HS-5 (cell line): Measurements from ENCODE around the gene IFIT1.
"Not testable (repeated sequence)": the region's sequence is repeated elsewhere in the genome, so short reads cannot be mapped to it uniquely, and the experiment has no call there.

Source experiments
- DNase-seq: peaks from one replicate; pipeline ENCODE4 v3.0.0-alpha.2; 2012; ENCODE audit warnings: low read depth

The IFIT1 gene

DNA sequence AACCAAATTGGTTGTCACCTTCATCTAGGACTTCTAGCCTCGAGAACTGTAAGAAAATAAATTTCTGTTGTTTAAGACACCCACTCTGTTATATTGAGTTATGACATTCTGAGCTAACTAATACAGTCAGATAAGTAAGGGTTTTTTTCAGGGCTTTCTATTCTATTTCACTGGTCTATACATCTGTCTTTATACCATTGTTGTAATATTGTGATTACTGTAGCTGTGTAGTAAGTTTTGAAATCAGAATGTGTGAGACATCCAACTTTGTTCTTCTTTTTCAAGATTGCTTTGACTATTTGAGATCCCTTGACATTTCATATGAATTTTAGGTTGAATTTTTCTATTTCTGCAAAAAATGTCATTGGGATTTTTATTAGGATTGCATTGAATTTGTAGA is 7.5 kb downstream of the IFIT1 start:
- no peak for DNase-seq

DNA sequence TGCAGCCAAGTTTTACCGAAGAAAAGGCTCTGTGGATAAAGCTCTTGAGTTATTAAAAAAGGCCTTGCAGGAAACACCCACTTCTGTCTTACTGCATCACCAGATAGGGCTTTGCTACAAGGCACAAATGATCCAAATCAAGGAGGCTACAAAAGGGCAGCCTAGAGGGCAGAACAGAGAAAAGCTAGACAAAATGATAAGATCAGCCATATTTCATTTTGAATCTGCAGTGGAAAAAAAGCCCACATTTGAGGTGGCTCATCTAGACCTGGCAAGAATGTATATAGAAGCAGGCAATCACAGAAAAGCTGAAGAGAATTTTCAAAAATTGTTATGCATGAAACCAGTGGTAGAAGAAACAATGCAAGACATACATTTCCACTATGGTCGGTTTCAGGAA is 10.6 kb downstream of the IFIT1 start:
- DNase-seq: no peak

DNA sequence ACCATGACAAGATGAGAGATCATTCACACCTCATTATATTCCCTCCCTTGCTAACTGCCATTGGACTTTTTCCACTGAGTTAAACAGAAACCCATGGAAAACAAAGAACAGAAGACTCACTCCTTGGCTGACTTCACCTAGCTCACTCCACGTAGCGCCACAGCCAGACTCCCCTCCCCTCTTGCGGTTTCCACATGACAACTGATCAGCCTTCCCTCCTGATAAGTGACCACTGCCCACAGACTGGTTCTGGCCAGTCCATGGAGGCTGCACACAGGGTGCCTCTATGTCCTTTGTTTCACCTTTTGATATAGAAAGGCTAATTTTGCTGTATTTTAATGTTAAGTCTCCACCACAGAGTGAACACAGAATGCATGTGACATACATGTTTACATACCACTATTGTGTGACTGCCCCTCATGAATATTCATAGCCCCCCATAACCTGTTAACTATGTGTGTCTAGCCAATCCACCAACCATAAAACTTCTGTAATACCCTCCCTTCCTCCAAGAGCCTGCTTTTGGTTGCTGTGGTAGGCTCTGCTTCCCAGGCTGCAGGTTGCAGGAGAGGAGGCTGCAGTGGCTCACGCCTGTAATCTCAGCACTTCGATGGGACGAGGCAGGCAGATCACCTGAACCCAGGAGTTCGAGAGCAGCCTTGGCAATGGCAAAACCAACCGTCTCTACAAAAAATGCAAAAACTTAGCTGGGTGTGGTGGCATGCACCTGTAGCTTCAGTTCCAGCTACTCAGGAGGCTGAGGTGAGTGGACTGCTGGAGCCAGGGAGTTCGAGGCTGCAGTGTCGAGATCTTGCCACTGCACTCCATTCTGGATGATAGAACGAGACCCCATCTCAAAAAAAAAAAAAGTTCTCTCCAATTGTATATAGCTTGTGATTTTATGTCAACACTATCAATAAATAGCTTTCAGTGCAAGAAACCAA is 12.0 kb downstream of the IFIT1 start:
- DNase-seq: no peak

DNA sequence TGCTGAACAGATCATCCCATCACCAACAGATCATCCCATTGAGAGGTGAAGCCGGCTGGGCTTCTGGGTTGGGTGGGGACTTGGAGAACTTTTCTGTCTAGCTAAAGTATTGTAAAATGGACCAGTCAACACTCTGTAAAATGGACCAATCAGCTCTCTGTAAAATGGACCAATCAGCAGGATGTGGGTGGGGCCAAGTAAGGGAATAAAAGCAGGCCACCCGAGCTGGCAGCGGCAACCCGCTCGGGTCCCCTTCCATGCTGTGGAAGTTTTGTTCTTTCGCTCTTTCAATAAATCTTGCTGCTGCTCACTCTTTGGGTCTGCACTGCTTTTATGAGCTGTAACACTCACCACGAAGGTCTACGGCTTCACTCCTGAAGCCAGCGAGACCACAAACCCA is 13.8 kb downstream of the IFIT1 start:
- DNase-seq: not testable (repeated sequence)

DNA sequence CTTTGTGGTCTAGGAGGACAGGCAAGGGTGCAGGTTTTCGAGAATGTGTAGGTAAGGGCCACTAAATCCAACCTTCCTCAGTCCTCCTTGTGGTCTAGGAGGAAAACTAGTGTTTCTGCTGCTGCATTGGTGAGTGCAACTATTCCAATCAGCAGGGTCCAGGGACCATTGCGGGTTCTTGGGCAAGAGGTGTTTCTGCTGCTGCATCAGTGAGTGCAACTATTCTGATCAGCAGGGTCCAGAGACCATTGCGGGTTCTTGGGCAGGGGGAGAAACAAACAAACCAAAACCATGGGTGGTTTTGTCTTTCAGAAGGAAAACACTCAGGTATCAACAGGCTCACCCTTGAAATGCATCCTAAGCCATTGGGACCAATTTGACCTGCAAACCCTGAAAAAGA is 15.4 kb downstream of the IFIT1 start:
- DNase-seq: not testable (repeated sequence)

DNA sequence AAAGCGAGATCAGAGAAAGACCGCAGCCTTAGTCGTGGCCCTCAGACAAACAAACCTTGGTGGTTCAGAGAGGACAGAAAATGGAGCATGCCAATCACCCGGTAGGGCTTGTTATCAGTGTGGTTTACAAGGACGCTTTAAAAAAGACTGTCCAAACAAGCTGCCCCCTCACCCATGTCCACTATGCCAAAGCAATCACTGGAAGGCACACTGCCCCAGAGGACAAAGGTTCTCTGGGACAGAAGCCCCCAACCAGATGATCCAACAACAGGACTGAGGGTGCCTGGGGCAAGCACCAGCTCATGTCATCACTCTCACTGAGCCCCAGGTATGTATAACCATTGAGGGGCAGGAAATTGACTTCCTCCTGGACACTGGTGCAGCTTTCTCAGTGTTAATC is 16.9 kb downstream of the IFIT1 start:
- DNase-seq: not testable (repeated sequence)

DNA sequence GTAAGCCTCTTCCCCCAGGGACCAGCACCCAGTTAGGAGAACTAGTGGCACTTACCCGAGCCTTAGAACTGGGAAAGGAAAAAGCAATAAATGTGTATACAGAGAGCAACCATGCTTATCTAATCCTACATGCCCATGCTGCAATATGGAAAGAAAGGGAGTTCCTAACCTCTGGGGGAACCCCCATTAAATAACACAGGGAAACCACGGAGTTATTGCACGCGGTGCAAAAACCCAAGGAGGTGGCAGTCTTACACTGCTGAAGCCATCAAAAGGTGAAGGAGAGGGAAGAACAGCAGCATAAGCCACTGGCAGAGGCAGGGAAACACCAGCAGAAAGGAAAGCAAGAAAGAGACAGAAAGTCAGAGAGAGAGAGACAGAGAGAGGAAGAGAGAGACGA is 18.1 kb downstream of the IFIT1 start:
- DNase-seq: not testable (repeated sequence)

DNA sequence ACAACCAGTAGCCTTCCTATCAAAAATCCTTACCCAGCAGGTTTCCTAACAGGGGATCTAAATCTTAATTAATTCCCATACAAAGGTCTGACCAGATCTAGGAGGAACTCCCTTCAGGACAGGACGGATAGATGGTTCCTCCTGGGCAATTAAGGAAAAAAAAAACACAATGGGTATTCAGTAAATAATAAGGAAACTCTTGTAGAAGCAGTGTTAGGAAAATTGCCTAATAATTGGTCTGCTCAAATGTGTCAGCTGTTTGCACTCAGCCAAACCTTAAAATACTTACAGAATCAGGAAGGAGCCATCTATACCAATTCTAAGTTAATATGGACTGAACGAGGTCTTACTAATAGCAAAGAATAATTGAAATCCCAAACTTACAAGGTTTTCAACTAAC is 18.7 kb downstream of the IFIT1 start:
- not testable (repeated sequence) for DNase-seq

DNA sequence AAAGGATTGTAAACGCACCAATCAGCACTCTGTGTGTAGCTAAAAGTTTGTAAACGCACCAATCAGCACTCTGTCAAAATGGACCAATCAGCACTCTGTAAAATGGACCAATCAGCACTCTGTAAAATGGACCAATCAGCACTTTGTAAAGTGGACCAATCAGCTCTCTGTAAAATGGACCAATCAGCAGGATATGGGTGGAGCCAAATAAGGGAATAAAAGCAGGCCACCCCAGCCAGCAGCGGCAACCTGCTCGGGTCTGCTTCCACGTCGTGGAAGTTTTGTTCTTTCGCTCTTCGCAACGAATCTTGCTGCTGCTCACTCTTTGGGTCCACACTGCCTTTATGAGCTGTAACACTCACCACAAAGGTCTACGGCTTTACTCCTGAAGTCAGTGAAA is 19.9 kb downstream of the IFIT1 start:
- DNase-seq: not testable (repeated sequence)

DNA sequence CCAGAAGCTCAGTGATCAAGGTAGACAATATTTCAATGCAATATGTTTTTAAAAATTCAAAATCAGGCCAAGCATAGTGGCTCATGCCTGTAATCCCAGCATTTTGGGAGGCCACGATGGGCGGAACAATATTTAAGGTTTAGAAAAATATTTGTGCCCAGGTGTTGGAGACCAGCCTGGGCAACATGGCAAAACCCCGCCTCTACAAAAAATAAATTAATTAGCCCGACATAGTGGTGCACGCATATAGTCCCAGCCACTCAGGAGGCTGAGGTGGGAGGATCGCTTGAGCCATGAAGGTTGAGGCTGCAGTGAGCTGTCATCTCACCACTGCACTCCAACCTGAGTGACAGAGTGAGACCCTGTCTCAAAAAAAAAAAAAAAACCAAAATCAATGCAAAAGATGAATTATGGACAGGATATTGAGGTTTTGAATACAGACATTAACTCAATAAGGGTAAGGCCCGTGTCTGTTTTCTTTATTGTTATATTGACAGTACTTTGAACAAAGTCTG is 21.0 kb downstream of the IFIT1 start:
- no peak for DNase-seq

DNA sequence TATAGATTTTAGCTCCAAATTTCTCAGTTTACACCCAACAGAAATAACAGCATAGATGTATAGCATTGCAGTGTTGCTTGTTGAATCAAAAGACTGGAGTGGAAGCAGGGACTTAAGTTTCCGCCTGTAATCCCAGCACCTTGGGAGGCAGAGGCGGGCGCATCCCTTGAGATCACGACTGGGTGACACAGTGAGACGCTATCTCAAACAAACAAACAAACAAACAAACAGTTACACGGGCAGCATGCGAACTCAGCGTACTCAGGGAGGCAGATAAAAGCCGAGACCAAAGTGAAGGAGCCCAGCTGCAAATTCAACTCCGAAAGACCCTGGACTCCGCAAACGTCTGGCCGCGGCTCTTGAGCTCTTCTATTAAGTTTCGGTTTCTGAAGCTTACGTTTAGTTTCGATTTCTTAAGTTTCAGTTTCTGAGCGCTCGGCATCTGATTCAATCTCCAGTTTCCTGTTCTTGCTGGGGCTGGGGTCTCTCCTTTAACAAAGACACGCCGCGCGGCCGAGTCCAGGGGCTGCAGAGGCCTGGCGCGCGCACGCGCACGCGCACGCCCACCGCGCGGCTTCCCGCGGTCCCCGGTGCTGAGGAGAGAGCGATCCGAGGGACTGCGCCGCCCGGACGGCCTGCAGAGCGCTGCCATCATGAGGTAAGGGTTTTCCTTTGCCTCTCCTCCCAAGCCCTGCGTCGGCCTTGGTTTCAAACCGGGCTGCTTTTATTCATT is 21.9 kb downstream of the IFIT1 start, which contains the start of gene IFIT5:
TSS of gene IFIT5 (plus strand) at position 423 of the 733 bp plus-strand sequence. CDS start at position 654, 231 bp downstream.
- peak; percentile 47 for DNase-seq

DNA sequence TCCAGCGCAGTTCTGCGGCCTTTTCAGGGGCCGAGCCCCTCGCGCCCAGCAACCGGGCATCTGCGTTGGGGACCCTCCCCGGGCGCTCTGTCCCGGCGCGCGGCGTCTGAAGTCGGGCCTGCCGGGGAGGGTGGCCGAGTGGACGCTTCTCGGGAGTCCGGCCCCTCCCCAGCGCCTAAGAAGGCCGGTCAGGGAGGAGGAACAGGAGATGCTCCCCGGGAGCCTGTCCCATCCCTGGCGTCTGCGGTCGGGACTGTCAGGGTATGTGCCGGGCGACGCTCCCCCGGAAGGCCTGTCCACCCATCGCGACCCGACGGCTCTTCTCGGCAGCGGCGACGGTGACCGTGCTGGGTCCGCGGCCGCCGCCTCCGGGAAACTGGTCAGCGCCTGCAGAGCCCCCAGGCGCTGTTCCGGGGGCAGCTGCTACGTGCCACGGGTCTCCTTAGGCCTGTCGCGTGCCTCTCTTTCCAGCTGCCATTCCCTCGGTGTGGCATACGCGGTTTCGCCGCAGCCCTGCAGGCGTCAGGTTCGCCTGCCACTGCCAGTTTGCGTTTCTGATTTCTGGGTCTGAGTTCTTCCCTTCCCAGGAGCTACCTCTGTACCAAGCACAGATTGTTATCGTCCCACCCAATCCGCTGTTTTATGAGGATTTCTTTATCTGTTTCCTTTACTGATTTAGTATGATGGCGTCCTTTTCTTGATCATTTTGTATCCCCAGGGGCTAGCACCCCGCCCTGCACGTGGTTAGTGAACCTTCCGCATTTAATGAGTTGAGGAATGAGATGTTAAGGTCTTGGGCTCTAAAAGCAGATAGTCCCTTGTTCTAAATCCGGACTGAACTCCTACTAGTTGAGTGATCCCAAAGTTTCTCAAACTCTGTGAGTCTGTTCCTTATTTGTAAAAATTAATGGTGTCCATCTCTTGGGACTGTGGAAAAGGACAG is 22.7 kb downstream of the IFIT1 start:
- DNase-seq: peak; percentile 43

DNA sequence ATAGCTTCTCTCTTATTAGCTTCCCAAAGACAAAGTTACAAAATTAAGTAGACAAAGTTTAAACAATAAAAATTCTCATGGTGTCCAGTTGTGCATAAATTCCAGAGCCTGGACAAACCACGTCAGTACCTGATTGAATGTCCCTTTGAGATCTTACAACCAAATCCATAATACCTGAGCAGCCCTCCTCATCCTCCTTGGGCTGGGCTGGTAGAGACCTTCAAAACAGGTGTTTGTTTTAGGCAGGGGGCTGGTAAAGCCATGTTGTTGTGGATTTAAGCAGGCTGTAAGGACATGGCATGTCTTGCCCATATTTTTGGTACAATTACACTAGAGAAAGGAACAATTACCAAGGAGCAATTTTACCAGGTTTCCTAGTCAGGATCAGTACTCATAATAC is 24.0 kb downstream of the IFIT1 start:
- DNase-seq: no peak

DNA sequence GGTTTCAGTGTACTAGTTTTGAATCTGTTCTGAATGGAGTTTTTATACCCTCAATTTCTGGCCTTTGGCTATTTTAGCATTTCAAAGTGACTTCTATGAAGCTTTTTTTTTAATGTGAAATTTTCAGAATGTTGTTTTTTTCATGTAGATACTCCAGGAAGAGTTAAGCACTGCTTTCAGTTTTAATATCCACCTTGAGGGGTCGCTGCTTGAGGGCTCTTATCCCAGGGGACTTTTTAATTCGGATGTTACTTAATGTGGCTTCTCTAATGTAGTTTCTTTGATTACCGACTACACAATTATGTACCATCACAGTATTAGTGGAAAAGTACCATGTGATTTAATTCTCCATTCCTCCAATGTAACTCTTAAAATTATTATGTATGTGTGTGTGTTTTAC is 27.1 kb downstream of the IFIT1 start:
- DNase-seq: no peak

DNA sequence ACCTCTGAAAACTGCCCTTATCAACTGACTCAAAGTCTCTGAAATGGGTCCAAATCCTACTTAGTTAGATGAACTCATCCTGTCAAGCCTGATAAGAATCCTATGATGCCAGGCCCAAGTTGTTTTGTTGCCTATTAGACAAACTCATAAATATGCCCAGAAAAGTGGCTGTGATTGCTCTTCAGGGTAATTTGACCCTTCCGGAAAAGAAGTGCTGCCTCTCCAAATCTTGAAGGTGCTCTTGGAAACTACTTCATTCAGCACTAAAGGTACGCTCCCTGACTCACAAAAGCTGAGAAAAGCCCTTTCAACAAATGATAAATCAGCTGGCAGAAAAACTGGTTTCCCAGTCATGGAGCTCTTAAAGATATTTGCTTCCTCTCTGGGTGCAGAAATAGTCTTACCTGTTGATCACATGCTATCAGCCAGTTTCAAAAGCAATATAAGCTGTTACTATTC is 28.6 kb downstream of the IFIT1 start:
- no peak for DNase-seq

DNA sequence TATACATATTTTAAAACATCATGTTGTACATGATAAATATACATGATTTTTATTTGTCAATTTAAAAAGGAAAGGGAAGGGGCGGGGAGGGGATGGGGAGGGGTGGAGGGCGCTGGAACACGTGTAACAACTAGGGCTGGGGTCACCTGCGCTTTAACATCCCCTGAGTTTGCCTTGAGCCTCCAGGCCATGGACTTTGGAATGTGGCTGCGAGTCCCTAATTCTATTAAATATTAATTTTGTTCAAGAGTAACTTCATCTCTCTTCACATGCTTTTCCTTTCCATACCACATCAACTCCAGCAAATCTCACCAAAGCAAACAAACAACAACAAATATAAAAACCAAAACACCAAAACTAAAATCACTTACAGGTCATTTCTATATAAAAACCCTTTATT is 32.6 kb downstream of the IFIT1 start:
- DNase-seq: no peak

DNA sequence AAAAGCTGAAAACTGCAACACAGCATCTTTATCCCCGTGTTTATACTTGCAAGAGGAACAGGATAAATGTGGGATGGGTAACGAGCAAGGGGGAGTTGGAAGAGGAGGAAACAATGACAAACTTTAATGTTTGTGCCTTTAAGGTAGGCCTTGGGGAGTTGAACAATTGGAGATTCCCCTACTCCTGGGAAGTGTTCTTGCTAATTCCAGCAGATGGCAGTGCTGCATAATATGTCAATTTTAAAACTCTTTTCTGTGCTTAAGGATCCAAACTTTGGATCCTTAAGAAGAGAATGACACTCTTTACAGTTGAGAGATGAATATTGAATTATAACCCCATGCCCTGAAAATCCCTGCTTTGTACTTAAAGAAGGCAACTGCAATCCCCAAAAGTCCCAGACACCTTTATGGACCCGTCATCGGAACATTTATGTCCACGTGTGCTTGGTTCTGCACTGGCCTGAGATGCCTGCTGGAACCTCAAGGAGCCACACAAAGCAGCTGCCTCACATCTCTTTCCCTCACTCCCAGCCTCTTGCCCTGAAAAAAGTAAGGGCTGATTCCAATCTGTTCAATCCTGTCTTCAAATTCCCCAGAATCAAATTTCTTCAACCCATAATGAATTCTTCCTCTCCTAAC is 33.9 kb downstream of the IFIT1 start:
- peak; percentile 40 for DNase-seq

DNA sequence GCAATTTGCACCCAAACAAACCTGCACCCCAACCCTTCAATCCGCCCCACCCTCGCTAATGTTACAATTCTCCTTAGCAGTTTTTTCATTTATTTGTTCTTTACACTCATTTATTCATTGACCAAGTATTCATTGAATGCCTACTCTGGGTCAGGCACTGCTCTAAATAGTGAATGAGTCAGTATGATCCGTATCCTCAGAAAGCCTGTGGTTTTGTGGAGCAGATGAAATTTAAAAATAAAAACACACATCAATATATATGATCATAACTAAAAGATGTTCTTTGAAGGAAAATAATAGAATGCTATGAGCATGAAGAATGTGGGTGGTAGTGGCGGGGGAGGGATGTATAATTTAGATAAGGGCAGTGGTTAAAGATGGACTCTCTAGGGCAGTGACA is 35.2 kb downstream of the IFIT1 start:
- DNase-seq: peak; percentile 80

DNA sequence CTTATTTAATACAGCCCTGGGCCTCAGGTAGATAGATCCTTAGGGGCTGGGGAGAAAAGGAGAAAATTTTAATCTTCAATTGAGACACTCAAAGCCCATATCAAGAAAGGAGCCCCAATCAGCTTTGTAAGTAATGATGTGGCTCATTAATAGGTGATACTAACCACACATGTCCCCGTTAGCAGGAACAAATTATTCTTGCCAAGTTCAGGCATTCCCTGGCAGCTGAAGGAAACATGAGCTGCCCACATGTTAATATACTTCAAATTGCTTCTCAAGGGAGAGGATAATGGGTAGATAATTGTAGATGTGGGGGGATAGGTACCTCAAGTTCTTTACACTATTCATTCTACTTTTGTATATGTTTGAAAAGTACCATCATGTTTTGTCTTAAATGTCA is 36.5 kb downstream of the IFIT1 start:
- no peak for DNase-seq

DNA sequence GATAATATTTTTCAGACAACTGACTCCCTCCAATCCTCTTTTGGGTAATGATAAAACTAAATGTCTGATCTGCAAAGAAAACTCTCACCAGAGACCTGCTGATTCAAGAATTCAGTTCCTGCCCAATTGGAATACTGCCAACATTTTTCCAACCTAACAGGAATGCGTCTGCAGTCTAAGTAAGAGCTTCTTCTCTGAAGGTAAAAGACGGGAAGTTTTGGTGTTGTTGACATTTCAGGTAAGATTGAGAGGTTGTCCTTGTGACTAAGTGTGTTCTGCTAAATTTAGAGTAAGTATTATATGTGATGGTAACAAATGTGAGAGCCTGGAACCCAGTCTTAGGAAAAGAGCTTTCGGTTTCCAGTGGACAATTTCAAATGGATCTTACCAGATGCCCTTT is 39.6 kb downstream of the IFIT1 start:
- no peak for DNase-seq

DNA sequence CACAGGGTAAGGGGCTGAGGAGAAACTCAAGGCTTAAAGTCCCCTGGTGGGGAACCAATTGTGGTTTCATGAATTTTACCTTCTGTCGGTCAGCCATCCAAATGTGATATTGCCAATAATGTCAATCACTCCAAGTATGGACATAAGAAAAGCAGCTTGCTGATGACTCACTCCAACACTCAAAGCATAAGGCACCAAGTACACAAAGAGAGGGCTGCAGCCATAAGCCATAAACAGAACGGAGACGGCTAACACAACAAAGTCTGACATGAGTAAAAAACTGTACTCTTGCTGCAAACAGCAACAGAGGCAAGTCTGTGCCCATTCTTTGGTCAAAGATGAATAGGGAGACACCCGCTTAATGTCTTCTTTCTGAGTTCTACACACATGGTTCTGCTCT is 46.1 kb downstream of the IFIT1 start:
- no peak for DNase-seq
